Peyer's patch (tissue), 4 donors: ENCODE results near the gene PTGDR2. TPM values are rescaled to one million over a fixed set of nuclear protein-coding genes. Genes with fewer than 3 reads are reported as not detected.

Experiments
- DNase-seq, 3 donors: peaks; one replicate each; pipeline ENCODE4 v3.0.0-alpha.2; 2017 to 2019
- H3K27ac ChIP-seq, 4 donors: fragments of 200-600 bp; sonication (generic); one replicate each; pipeline ENCODE4 v1.5.1; 2016 to 2019
- H3K27me3 ChIP-seq, 2 donors: fragments of 200-600 bp; sonication (generic); one replicate each; pipeline ENCODE4 v1.5.1; 2019
- H3K36me3 ChIP-seq, 3 donors: fragments of 200-600 bp; sonication (generic); one replicate each; pipeline ENCODE4 v1.5.1; 2016 to 2019
- H3K4me1 ChIP-seq, 4 donors: fragments of 200-600 bp; sonication (generic); one replicate each; pipeline ENCODE4 v1.5.1; 2016 to 2019
- H3K4me3 ChIP-seq, 4 donors: fragments of 200-600 bp; sonication (generic); 1 replicate in 3 of 4; 2 replicates in 1 of 4; pipeline ENCODE4 v1.5.1; 2016 to 2019; ENCODE audit warnings: mild to moderate bottlenecking in 1 of 4
- H3K9me3 ChIP-seq, 4 donors: fragments of 200-600 bp; sonication (generic); one replicate each; pipeline ENCODE4 v1.5.1; 2016 to 2019; ENCODE audit warnings: mild to moderate bottlenecking in 1 of 4
- CTCF ChIP-seq, 6 experiments: fragments of 450-650 bp in 4 of 6; fragments of 200-600 bp in 2 of 6; sonication (generic) in 1 of 6; IDR thresholded peaks; one replicate each; pipeline ENCODE4 v1.5.1; 2017 to 2019; ENCODE audit warnings: antibody characterized with exemption in 6 of 6, mild to moderate bottlenecking in 3 of 6, moderate library complexity in 1 of 6
- POLR2A ChIP-seq, 2 donors: fragments of 450-650 bp; IDR thresholded peaks; one replicate each; pipeline ENCODE4 v1.5.1; 2017; ENCODE audit warnings: antibody characterized with exemption in 2 of 2, mild to moderate bottlenecking in 2 of 2, moderate library complexity in 2 of 2
- total RNA-seq, 4 donors: library from RNA; depleted of rRNA; stranded (reverse); fragments of >200 nt; gene quantifications; one replicate each; pipeline ENCODE4 v1.1.0, GENCODE V29; 2016

PTGDR2 gene
- total RNA-seq, 4 donors from 2014 or later: 1.5 to 18.2 (median 2.6) TPM

GRCh38 chr11:60844870-60845221 is 10.9 kb downstream of the PTGDR2 start:
- peaks cover 0 to 44% (median 12%) of the 10 kb centered on the region in 4 donors for H3K4me1 ChIP-seq
- DNase-seq: no peak
- peaks cover 0 to 20% (median 0%) of the 10 kb centered on the region in 3 donors for H3K36me3 ChIP-seq
- TF ChIP-seq CTCF (IDR thresholded peaks at IDR 0.05): no peak
- no peak for TF ChIP-seq POLR2A (IDR thresholded peaks at IDR 0.05)
- no peaks in the 10 kb centered on the region for H3K9me3 ChIP-seq
- no peaks in the 10 kb centered on the region for H3K27me3 ChIP-seq
- no peak overlapping the region for H3K27ac ChIP-seq
- H3K4me3 ChIP-seq: no peak overlapping the region

- no peak for TF ChIP-seq POLR2A (IDR thresholded peaks at IDR 0.05)
- Histone ChIP-seq H3K4me3 (peak overlapping the region in 2 of 4 donors; percentile 73 to 82), H3K4me1 (peaks cover 0 to 44% (median 12%) of the 10 kb centered on the region in 4 donors)
Observed at GRCh38 chr11:60844045-60844869, 11.5 kb downstream of the PTGDR2 start.

GRCh38 chr11:60842668-60843600 is 12.8 kb downstream of the PTGDR2 start:
- Histone ChIP-seq H3K36me3 (peaks cover 0 to 3% (median 0%) of the 10 kb centered on the region in 3 donors), H3K9me3 (no peaks in the 10 kb centered on the region), H3K4me1 (peaks cover 0 to 44% (median 12%) of the 10 kb centered on the region in 4 donors), H3K27me3 (no peaks in the 10 kb centered on the region), H3K4me3 (peak overlapping the region; percentile 73 to 85 (median 78)), H3K27ac (peak overlapping the region; percentile 15 to 74 (median 52))
- peak in 1 of 3 donors; percentile 57 for DNase-seq
- TF ChIP-seq CTCF (IDR thresholded peaks at IDR 0.05): no peak
- TF ChIP-seq POLR2A (IDR thresholded peaks at IDR 0.05): no peak

More at GRCh38 chr11:60844045-60844869, 11.5 kb downstream of the PTGDR2 start:
- Histone ChIP-seq H3K27ac (no peak overlapping the region), H3K36me3 (peaks cover 0 to 14% (median 0%) of the 10 kb centered on the region in 3 donors), H3K9me3 (no peaks in the 10 kb centered on the region), H3K27me3 (no peaks in the 10 kb centered on the region)
- no peak for DNase-seq

GRCh38 chr11:60841797-60842667 is 13.7 kb downstream of the PTGDR2 start, which contains the start of gene CCDC86:
TSS of gene CCDC86 (plus strand) at chr11:60842113. CDS start at chr11:60842125, 12 bp downstream.
- Histone ChIP-seq H3K4me1 (peaks cover 0 to 44% (median 12%) of the 10 kb centered on the region in 4 donors), H3K4me3 (peak within 1 kb of the TSS; percentile 73 to 85 (median 78))

More at GRCh38 chr11:60841797-60842667, 13.7 kb downstream of the PTGDR2 start, which contains the start of gene CCDC86:
- peak; percentile 96 to 97 (median 97) for DNase-seq
- H3K36me3 ChIP-seq: no peaks in the 10 kb centered on the region
- no peaks in the 10 kb centered on the region for H3K9me3 ChIP-seq
- TF ChIP-seq CTCF (IDR thresholded peaks at IDR 0.05) (peak in 2 of 6 experiments; percentile 19 to 20), POLR2A (IDR thresholded peaks at IDR 0.05) (peak in 1 of 2 donors; percentile 45)
- peak within 1 kb of the TSS; percentile 33 to 77 (median 72) for H3K27ac ChIP-seq
- H3K27me3 ChIP-seq: no peaks in the 10 kb centered on the region
